Chondrocyte (in vitro differentiated cells): Measurements from ENCODE around the gene GABRB1. TPM values are rescaled to one million over a fixed set of nuclear protein-coding genes. Genes with fewer than 3 reads are reported as not detected.

Source experiments
- DNase-seq: peaks from one replicate; pipeline ENCODE4 v3.0.0; 2021; ENCODE audit warnings: mixed read lengths, low spot score
- H3K27ac Mint-ChIP-seq: one replicate; pipeline ENCODE4 v1.8.0; 2021; ENCODE audit warnings: mild to moderate bottlenecking, moderate library complexity, mixed read lengths; ENCODE audit not compliant: unreplicated experiment
- H3K27me3 Mint-ChIP-seq: 2 replicates; pipeline ENCODE4 v1.8.0; 2021; ENCODE audit warnings: low read depth, mixed read lengths
- H3K36me3 Mint-ChIP-seq: 2 replicates; pipeline ENCODE4 v1.8.0; 2021; ENCODE audit warnings: low read depth, mixed read lengths
- H3K4me1 Mint-ChIP-seq: 2 replicates; pipeline ENCODE4 v1.8.0; 2021; ENCODE audit warnings: low read depth, mild to moderate bottlenecking, mixed read lengths
- H3K4me3 Mint-ChIP-seq: one replicate; pipeline ENCODE4 v1.8.0; 2021; ENCODE audit warnings: mild to moderate bottlenecking, moderate library complexity, mixed read lengths; ENCODE audit not compliant: unreplicated experiment
- H3K9me3 Mint-ChIP-seq: 2 replicates; pipeline ENCODE4 v1.8.0; 2021; ENCODE audit warnings: low read depth, mixed read lengths
- total RNA-seq: library from RNA; stranded (reverse); gene quantifications from 3 replicates; pipeline ENCODE4 v1.2.1, GENCODE V29; 2021
- TF ChIP-seq, protein P1 (sequence below): fragments of 200-600 bp; sonication (generic); IDR thresholded peaks from 2 replicates; pipeline ENCODE4 v1.5.0; 2021; ENCODE audit warnings: antibody characterized with exemption, mild to moderate bottlenecking, moderate library complexity

GABRB1 gene
- total RNA-seq, 1 donor from 2014 or later, result not detected

DNA sequence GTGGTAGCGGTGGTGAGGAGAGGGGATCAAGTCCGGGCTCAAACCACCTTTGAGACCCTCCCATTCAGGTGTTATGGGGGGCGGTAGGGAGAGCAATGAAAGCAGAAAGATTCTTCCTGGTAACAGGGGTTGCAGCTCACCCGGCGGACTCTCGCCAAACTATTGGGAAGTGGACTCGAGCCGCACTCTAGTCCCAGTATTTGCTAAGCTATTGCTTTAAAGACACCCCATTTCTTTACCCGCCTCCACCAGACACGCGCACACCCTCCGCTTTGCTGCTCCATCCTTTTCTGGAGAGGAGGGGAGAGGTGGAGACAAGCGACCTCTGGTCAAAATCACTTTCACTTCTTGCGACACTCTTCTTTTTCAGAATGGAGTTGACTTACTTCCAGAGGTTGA is 37.4 kb upstream of the GABRB1 start:
- Mint-ChIP-seq H3K27me3 (peaks cover 59% of the 10 kb centered on the region), H3K36me3 (no peaks in the 10 kb centered on the region), H3K4me3 (peak overlapping the region; percentile 42), H3K4me1 (peaks cover 8% of the 10 kb centered on the region), H3K9me3 (no peaks in the 10 kb centered on the region), H3K27ac (no peak overlapping the region)
- TF ChIP-seq, protein P1, sequence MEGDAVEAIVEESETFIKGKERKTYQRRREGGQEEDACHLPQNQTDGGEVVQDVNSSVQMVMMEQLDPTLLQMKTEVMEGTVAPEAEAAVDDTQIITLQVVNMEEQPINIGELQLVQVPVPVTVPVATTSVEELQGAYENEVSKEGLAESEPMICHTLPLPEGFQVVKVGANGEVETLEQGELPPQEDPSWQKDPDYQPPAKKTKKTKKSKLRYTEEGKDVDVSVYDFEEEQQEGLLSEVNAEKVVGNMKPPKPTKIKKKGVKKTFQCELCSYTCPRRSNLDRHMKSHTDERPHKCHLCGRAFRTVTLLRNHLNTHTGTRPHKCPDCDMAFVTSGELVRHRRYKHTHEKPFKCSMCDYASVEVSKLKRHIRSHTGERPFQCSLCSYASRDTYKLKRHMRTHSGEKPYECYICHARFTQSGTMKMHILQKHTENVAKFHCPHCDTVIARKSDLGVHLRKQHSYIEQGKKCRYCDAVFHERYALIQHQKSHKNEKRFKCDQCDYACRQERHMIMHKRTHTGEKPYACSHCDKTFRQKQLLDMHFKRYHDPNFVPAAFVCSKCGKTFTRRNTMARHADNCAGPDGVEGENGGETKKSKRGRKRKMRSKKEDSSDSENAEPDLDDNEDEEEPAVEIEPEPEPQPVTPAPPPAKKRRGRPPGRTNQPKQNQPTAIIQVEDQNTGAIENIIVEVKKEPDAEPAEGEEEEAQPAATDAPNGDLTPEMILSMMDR, result no peak
- DNase-seq, result no peak

DNA sequence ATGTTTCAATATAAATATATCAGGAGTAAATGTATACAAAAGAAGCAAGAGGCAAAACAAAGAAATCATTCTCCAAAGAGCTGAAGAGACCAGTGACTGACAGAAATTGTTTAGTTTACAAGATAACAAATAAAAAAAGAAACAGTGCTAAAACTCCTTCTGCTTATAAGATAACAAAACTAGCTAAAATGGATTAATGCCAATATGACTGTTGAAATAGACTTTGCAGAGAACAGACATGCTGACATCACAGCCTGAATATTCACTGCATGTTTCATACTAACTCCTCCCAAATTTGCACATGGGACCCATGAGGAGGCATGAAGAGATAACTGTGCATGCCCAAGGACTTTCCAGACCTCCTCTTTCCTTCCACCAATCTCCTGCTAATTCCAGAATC is 31.8 kb upstream of the GABRB1 start:
- no peak for DNase-seq
- H3K27me3 Mint-ChIP-seq, result peaks cover 44% of the 10 kb centered on the region
- TF ChIP-seq, protein P1, result no peak
- H3K4me1 Mint-ChIP-seq, result no peaks in the 10 kb centered on the region
- H3K27ac Mint-ChIP-seq, result no peak overlapping the region
- H3K36me3 Mint-ChIP-seq, result no peaks in the 10 kb centered on the region
- H3K9me3 Mint-ChIP-seq, result no peaks in the 10 kb centered on the region
- H3K4me3 Mint-ChIP-seq, result no peak overlapping the region

DNA sequence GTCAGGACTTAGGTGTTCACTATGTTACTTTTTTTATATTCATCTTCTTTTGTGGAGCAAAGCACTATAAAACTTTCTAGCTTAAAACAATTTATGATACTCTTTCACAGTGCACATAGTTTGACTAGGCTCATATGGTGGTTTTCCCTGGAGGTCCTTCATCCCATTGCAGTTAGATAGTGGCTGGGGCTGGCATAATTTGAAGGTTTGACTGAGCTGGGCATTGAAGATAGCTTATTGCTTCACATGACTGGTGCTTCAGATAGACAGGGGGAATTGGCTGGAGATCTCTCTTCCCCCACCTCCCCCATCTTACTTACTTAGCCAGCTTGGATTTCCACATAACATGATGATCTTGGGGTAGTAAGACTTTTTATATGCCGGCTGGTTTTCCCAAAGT is 31.0 kb upstream of the GABRB1 start:
- Mint-ChIP-seq H3K27me3 (peaks cover 39% of the 10 kb centered on the region), H3K9me3 (no peaks in the 10 kb centered on the region), H3K27ac (no peak overlapping the region), H3K4me1 (no peaks in the 10 kb centered on the region), H3K4me3 (no peak overlapping the region), H3K36me3 (no peaks in the 10 kb centered on the region)
- DNase-seq, result no peak
- TF ChIP-seq, protein P1, result no peak

DNA sequence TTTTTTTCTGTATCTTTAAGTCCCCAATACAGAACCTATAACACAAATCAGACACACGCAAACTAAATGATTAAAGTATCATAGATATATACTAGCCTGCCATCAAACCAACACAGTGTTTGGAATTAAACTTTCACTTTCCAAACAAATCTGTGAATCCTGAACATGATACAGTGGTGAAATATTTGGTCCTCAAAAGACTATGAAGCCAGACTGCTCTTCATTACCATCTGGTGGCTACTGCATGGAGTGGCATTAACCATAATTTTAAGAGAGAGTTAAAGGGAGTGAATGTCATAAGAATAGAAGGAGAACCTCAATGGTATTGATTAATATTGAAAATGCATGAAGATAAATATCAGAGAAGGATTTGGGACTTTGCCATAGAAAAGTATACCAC is 28.8 kb upstream of the GABRB1 start:
- Mint-ChIP-seq H3K4me1 (no peaks in the 10 kb centered on the region), H3K36me3 (no peaks in the 10 kb centered on the region), H3K4me3 (no peak overlapping the region), H3K27ac (no peak overlapping the region), H3K27me3 (peaks cover 26% of the 10 kb centered on the region), H3K9me3 (no peaks in the 10 kb centered on the region)
- TF ChIP-seq, protein P1, result peak; percentile 69
- DNase-seq, result no peak

DNA sequence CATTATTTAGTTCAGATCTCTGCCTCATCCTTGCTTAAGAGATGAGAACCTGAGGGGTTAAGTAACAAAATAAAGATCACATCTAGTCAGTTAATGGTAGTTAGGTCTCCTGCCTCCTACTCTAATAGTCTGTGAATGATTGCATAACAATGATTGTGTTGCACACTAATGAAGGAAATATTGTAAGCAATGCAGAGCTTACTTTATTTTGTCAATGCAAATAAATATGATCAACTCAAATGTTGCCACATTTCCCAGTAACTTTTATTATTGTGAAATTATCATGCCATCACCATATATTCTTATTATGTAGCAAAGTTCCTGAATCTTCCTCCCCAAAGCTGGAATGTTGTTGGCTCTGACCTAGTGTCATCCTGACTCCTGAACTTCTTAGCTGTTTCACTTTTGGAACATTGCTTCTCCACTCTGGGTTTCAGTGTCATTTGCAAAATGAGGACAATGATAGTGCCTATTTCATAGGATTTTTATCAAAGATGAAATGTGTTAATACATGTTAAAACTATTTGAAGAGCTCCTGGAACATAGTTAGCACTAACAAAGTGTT is 20.9 kb upstream of the GABRB1 start:
- no peak overlapping the region for H3K4me3 Mint-ChIP-seq
- H3K9me3 Mint-ChIP-seq, result peaks cover 4% of the 10 kb centered on the region
- H3K36me3 Mint-ChIP-seq, result no peaks in the 10 kb centered on the region
- H3K4me1 Mint-ChIP-seq, result peaks cover 4% of the 10 kb centered on the region
- H3K27me3 Mint-ChIP-seq, result no peaks in the 10 kb centered on the region
- no peak overlapping the region for H3K27ac Mint-ChIP-seq
- DNase-seq, result no peak
- TF ChIP-seq, protein P1, result no peak
